Measurements from ENCODE around the gene IDUA. TPM values are rescaled to one million over a fixed set of nuclear protein-coding genes. Genes with fewer than 3 reads are reported as not detected.
"Not testable (repeated sequence)": the region's sequence is repeated elsewhere in the genome, so short reads cannot be mapped to it uniquely, and the experiment has no call there.

IDUA gene
- total RNA-seq = 10 to 100 TPM; 22.4 to 25.6 TPM
- polyA plus RNA-seq (2013, experiment 1 of 2) = 4.3 TPM
- polyA plus RNA-seq (2013, experiment 2 of 2) = 3.6 TPM
- long read RNA-seq, experiment 1 = 0 reads
- long read RNA-seq, experiment 2, transcript IDUA-201 (14 exons, 2,163 nt) = major isoform, 7 of 17 reads
- long read RNA-seq, experiment 2, partial matches to known transcripts = 1 of 17 reads
- long read RNA-seq, experiment 2, other reads (novel, unspliced or antisense) = 9 of 17 reads
- long read RNA-seq, experiment 3, transcript IDUA-201 (14 exons, 2,163 nt) = major isoform, 7 of 17 reads
- long read RNA-seq, experiment 3, partial matches to known transcripts = 3 of 17 reads
- long read RNA-seq, experiment 3, other reads (novel, unspliced or antisense) = 7 of 17 reads
- long read RNA-seq, experiment 4 = 0 reads

- peaks cover 4% of the 10 kb centered on the region for H3K27me3 Mint-ChIP-seq (ENCODE audit: insufficient read depth)
- peak within 1 kb of the TSS; percentile 69 for H3K27ac Mint-ChIP-seq
These were observed at the start of gene IDUA for GRCh38 chr4:986879-987623. IDUA (plus strand) TSS chr4:987044; CDS start chr4:987085, 41 bp downstream.

DNA sequence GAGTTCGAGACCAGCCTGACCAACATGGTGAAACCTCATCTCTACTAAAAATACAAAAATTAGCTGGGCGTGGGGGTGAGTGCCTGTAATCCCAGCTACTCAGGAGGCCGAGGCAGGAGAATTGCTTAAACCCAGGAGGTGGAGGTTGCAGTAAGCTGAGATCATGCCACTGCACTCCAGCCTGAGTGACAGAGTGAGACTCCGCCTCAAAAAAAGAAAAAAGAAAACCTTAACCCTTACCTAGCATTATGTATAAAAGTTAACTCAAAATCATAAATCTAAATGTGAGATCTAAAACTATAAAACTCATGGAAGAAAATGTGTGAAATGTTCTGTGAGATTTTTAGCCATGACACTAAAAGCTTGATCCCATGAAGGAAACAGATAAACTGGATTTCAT, 47.3 kb upstream of the IDUA start:
- not testable (repeated sequence) for H3K27me3 Mint-ChIP-seq (ENCODE audit: insufficient read depth); H3K4me1 ChIP-seq (ENCODE audit: control insufficient read depth, insufficient read depth, low read length); H3K36me3 Mint-ChIP-seq (ENCODE audit: low read depth); H3K36me3 ChIP-seq (ENCODE audit: control insufficient read depth, insufficient read depth, low read length); H3K27ac ChIP-seq (ENCODE audit: low read depth, low read length); H3K4me3 Mint-ChIP-seq; H3K9ac ChIP-seq (ENCODE audit: extremely low read depth, low read length, poor library complexity, severe bottlenecking); H3K9me3 Mint-ChIP-seq; H3K27ac Mint-ChIP-seq; H3K4me1 Mint-ChIP-seq; H3K9me3 ChIP-seq (ENCODE audit: control insufficient read depth, low read length); DNase-seq; H3K4me3 ChIP-seq (ENCODE audit: low read length)
- 71 to 85% methylated on average over 1 to 3 of the region's 4 CpGs for WGBS, 2 experiments (ENCODE audit: insufficient coverage in 1 of 2, insufficient read length in 1 of 2)
- H3K27me3 ChIP-seq (ENCODE audit: control insufficient read depth, insufficient read depth, low read length, poor library complexity, severe bottlenecking) = peaks cover 12% of the 10 kb centered on the region

More at GRCh38 chr4:986879-987623, at the start of gene IDUA:
- Mint-ChIP-seq H3K4me3 (peak within 1 kb of the TSS; percentile 76), H3K9me3 (no peaks in the 10 kb centered on the region), H3K36me3 (ENCODE audit: low read depth) (peaks cover 2% of the 10 kb centered on the region), H3K4me1 (peaks cover 10% of the 10 kb centered on the region)
- TF ChIP-seq, protein P1, sequence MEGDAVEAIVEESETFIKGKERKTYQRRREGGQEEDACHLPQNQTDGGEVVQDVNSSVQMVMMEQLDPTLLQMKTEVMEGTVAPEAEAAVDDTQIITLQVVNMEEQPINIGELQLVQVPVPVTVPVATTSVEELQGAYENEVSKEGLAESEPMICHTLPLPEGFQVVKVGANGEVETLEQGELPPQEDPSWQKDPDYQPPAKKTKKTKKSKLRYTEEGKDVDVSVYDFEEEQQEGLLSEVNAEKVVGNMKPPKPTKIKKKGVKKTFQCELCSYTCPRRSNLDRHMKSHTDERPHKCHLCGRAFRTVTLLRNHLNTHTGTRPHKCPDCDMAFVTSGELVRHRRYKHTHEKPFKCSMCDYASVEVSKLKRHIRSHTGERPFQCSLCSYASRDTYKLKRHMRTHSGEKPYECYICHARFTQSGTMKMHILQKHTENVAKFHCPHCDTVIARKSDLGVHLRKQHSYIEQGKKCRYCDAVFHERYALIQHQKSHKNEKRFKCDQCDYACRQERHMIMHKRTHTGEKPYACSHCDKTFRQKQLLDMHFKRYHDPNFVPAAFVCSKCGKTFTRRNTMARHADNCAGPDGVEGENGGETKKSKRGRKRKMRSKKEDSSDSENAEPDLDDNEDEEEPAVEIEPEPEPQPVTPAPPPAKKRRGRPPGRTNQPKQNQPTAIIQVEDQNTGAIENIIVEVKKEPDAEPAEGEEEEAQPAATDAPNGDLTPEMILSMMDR (conservative IDR thresholded peaks at IDR 0.05) = peak; percentile 77
- peak within 1 kb of the TSS; percentile 5 for H3K9ac ChIP-seq (ENCODE audit: extremely low read depth, low read length, poor library complexity, severe bottlenecking)
- H3K4me1 ChIP-seq (ENCODE audit: control insufficient read depth, insufficient read depth, low read length) = no peaks in the 10 kb centered on the region
- H3K36me3 ChIP-seq (ENCODE audit: control insufficient read depth, insufficient read depth, low read length) = no peaks in the 10 kb centered on the region
- H3K9me3 ChIP-seq (ENCODE audit: control insufficient read depth, low read length) = no peaks in the 10 kb centered on the region
- H3K27ac ChIP-seq (ENCODE audit: low read depth, low read length) = no peak within 1 kb of the TSS
- peaks cover 10% of the 10 kb centered on the region for H3K27me3 ChIP-seq (ENCODE audit: control insufficient read depth, insufficient read depth, low read length, poor library complexity, severe bottlenecking)
- peak; percentile 87 for DNase-seq
- peak within 1 kb of the TSS; percentile 78 for H3K4me3 ChIP-seq (ENCODE audit: low read length)
- WGBS, 2 experiments (ENCODE audit: insufficient coverage in 1 of 2, insufficient read length in 1 of 2) = 0 to 6% methylated on average over 12 to 69 of the region's 69 CpGs

DNA sequence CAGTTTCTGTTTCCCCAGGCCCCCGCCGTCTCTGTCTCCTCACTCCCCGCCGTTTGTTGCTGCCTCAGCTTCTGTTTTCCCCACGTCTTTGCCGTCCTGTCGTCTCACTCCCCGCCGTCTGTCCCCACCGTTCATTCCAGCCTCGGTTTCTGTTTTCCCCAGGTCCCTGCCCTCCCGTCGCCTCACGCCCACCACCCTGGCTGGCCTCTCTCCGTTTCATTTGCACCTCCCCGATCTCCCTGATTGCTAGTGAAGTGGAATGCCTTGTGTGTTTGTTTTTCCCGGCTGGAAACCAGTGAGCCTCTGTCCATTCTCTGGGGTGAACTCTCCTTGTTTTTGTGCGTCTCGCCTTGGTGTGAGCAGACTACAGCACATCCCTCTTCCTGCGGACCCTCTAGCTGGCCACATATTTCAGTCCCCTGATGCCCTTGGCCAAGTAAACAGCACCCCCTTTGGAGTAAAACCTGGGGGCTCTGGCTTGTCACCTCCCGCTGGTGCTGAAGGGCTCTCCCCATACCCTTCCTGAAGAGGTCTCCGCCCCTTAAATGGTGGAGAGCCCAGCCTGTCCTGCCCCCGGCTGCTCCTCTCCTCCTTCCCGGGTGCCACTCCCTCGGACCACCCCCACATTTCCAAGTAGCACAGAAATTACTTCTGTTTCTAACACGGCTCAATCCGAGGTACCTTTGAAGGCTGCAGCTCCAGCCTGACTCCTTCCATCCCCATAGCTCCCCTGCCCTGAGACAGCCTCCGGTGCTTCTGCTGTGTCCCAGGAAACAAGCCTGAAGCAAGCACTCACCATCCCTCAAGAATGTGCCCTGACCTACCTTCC, 41.4 kb upstream of the IDUA start:
- peak overlapping the region; percentile 97 for H3K27ac Mint-ChIP-seq
- no peaks in the 10 kb centered on the region for H3K9me3 Mint-ChIP-seq
- Histone ChIP-seq H3K9me3 (ENCODE audit: control insufficient read depth, low read length) (no peaks in the 10 kb centered on the region), H3K36me3 (ENCODE audit: control insufficient read depth, insufficient read depth, low read length) (no peaks in the 10 kb centered on the region), H3K9ac (ENCODE audit: extremely low read depth, low read length, poor library complexity, severe bottlenecking) (peak overlapping the region; percentile 53), H3K27me3 (ENCODE audit: control insufficient read depth, insufficient read depth, low read length, poor library complexity, severe bottlenecking) (no peaks in the 10 kb centered on the region), H3K27ac (ENCODE audit: low read depth, low read length) (no peak overlapping the region), H3K4me1 (ENCODE audit: control insufficient read depth, insufficient read depth, low read length) (peaks cover 9% of the 10 kb centered on the region), H3K4me3 (ENCODE audit: low read length) (peak overlapping the region; percentile 70)
- H3K4me1 Mint-ChIP-seq = peaks cover 30% of the 10 kb centered on the region
- TF ChIP-seq, protein P1 (conservative IDR thresholded peaks at IDR 0.05) = no peak
- WGBS, 2 experiments (ENCODE audit: insufficient coverage in 1 of 2, insufficient read length in 1 of 2) = 15 to 21% methylated on average over 22 to 28 of the region's 28 CpGs
- H3K36me3 Mint-ChIP-seq (ENCODE audit: low read depth) = peaks cover 2% of the 10 kb centered on the region
- DNase-seq = peak; percentile 74
- H3K27me3 Mint-ChIP-seq (ENCODE audit: insufficient read depth) = peaks cover 3% of the 10 kb centered on the region
- H3K4me3 Mint-ChIP-seq = peak overlapping the region; percentile 44
